NCI-H524 (cell line): ENCODE measurements around the gene NPDC1.
A peak's percentile ranks its signal among the peaks of the same experiment; 100 is the strongest.

Source experiments
- DNase-seq, 2 experiments: peaks; one replicate each; lab custom pipeline; 2025; lab: John Stamatoyannopoulos, UW

Gene NPDC1

GRCh38 chr9:136991993-136992818 is 53.8 kb downstream of the NPDC1 start, which contains the start of gene PAXX:
TSS of gene PAXX (plus strand) at chr9:136992422. CDS start at chr9:136992444, 22 bp downstream.
- DNase-seq: peak; percentile 54 to 85

DNA sequence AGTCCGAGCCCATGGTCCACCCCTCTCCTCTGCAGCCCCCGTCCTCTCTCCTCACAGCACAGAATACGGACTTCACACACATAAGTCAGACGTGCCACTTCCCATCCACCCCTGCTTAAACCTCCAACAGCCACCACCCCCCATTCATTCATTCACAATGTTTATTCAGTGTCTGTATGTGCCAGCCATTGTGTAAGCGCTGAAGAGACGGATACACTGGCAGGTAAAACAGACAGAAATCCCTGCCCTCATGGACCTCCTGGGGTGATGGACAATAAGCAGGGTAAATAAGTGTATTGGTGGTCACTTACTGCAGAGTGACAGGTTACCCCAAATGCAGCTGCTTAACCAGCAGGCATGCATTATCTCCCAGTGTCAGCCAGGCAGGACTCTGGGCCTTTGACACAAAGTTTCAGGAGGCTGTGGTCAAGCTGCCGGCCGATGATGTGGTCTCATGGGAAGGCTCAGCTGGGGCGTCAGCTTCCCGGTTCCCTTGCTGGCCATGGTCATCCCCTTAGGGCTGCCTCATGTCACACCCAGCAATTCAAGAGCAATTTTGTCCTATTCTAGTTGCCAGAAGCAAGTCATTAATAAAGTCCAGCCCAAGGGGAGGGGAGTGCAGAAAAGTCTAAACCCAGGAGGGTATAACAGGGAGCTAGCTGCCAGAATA is 55.6 kb downstream of the NPDC1 start:
- no peak for DNase-seq
